NCI-H1694 (cell line): Measurements from ENCODE around the gene PCARE.
A peak's percentile ranks its signal among the peaks of the same experiment; 100 is the strongest.

ENCODE experiments used
- DNase-seq: peaks from one replicate; lab custom pipeline; 2025; lab: John Stamatoyannopoulos, UW

Gene PCARE

DNA sequence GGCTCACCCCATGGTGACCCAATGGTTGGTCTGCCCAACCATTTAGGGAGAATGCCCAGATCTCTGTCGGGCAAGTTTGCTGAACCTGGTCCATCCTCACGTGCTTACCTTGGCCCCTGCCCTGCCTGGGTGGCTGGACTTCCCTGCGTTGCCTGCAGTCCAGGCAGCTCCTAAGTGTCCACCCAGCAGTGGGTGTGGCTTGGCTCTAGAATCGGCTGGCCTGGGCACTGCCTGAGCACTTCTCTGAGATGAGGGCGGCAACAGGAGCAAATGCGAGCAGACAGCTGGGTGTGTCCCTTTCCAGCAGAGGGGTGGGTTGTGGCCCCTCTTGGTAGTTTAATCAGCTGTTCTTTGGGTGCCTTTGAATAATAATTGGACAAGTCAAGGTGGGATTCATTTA lies 11.3 kb downstream of the PCARE start:
- no peak for DNase-seq

DNA sequence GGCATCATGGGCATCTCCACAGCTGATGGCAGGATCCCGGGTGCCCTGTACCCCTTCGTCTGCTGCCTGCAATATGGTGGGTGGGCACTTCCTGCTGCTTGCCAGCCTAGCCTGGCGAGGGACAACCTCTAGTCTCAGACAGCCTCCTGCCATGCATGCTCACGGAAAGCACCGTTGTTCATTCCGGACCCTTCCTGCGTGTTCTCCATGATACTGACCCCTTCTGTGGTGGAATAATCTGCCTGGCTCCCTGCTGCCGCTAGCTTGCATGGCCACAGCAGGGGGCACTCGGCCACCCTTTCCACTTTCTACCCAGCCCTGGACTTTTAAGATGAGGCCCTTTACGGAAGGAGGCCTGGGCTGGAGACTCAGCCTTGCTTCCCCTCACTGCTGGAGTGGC lies 12.0 kb downstream of the PCARE start:
- DNase-seq, result no peak

DNA sequence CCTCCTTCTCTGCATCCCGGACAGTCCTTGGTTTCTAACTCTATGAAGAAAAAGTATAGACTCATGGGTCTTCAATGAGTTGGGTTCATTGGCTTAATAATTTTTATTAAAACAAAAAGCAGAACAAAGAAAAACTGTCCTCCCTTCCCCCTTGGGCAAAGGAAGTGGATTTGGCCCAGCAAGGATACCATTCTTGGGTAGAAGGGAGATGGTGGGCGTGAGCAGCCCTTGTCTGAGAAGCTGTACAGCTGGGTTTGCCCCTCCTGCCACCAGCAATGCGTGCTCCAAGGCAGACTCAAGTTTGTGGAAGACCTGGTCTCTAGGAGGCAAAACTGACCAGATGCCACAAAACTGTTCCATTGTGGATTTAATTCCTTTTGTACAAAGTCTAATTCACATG lies 12.7 kb downstream of the PCARE start:
- DNase-seq, result no peak

DNA sequence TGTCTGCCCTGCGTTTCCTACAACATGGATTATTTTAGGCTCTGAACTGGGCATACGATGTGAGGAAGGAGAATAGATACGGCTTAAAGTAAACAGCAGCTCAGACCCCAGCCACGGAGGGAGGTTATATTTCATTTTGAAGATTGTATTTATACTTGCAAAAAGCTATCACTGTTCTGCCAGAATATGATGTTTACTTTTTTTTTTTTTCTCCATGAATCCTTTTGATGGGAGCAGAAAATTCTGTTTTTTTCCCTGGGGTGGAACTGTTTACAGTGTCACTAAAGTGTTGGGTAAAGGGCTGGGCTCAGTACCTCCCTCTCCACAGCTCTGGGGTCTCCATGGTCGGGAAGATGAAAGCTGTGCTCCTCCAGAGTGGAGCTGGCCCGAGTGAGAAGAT lies 13.1 kb downstream of the PCARE start:
- DNase-seq, result no peak

DNA sequence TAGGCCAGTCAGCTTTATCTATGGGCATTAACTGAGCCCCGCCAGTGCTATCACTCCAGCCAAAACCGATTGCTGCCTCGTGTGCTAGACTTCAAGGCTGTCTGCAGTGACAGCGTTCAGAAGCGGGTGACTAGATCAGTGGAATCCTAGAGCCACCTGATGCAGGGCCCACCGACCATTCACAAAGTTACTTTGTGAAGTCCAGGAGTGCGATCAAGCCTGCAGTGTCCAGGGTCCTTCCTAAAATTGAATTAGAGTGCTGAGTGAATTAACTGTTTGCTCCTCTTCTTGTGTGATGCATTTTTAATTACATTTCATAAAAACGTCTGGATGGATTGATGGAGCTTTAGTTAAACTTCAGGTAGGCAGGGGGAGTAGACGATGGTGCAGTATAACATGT lies 13.9 kb downstream of the PCARE start:
- no peak for DNase-seq

- no peak for DNase-seq
Observed at GRCh38 chr2:29059624-29060023, 14.7 kb downstream of the PCARE start.

DNA sequence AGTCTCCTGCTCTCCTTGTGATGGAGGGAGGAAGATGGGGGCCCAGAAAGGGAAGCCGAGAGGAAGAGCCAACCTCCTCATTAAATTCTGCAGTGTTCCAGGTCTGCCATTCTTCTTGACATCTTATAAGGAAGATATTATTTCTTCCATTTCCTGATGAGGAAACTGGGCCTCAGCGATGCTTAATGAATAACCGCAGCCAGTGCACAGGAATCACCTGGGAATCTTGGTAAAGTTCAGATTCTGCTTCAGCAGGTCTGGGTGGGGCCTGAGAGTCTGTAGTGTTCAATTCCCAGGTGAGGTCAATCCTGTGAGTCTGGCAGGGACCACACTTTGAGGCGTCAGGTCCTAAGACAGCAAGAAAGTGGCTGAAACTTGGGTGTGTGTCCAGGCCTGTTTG lies 17.3 kb downstream of the PCARE start:
- no peak for DNase-seq

DNA sequence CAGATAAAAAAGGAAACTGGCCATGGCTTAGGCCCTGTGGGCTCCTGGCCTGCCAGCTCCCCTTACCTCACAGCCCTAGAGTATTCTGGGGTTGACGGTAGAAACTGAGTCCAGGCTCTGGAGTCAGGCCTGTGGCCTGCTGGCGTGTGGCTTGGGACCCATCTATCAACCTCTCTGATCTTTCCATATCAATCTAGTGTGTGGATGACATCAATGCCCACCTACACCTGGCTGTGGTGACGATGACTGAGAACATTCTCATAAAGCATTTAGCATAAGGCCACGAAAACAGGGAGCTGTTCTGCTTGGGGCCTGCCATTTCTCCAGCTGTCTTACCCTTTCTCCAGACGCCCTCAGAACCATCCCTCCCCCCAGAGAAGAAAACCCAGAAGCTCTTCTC lies 17.9 kb downstream of the PCARE start:
- no peak for DNase-seq

DNA sequence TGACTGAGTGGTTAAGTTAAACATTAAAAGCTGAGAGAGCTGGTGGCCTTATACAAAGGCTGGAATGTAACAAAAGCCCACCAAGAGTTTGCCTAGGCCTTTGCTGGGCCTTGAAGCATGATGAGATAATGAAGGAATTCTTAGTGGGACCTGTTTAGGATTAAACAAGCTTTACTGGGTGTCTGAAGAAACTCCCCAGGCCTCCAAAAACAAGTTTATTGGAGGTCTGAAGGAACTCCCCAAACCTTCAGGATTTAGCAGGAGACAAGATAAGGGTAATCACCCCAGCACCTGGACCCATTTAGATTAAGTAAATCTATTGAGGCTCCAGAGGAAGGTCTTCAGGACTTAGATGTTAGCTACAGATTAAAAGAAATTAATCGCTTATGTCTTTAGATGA lies 18.7 kb downstream of the PCARE start:
- DNase-seq, result no peak

GRCh38 chr2:29054430-29054829 lies 19.9 kb downstream of the PCARE start:
- DNase-seq, result no peak

DNA sequence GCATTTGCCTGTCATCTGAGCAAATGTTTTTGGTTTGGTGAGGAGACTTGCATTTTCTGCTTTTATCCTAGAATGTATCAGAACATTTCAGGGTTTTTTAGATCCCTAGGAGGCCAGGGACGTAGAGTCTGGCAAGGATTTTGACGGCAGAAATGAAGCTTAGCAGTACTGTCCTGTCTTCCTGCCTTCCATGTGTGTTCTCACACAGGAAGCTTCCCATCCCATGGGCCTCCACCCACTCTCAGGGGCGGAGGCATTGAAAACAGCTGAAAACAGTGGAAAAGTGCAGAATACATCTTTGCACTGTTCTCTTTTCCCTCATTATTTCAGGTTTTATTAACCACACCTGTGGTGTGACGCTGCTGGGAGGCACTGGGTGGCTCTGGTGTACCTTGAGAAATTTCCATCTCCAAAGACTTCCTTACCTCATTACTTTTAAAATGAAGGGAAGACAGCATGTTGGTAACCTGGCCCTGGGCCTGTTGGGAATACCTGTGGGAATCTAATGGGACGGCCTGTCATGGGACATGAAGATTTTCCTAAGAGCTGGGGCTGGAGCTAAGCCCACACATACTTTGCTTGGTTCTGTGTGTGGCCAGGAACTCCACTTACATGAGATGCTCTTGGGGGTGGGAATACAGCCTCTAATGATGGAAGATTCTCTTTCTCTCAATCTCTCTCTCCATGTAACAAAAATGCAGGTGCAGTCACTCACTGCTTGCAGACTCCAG lies 20.5 kb downstream of the PCARE start:
- no peak for DNase-seq

- no peak for DNase-seq
Observed at GRCh38 chr2:29053223-29053622, 21.1 kb downstream of the PCARE start.

DNA sequence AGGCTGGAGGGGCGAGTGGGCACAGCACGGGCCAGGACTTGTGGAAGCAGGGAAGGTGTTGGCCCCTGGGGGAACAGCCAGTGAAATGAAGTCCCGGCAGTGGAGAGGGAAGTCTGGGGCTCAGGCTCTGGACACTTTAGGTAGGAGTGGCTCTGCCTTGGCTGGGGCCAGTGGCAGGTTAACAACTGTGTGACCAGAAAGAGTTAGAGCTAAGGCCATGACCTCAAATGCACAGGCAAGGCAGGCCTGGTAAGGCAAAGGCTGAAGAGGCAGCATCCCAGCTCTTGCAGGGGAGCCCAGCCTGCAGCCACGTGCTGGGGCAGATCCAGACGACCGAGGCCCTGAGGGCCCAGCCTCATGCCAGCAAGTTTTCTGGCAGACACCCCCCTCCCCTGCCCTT lies 21.5 kb downstream of the PCARE start:
- DNase-seq, result no peak

- no peak for DNase-seq
Observed at GRCh38 chr2:29051730-29052129, 22.6 kb downstream of the PCARE start.

- no peak for DNase-seq
Observed at GRCh38 chr2:29050591-29050990, 23.7 kb downstream of the PCARE start.

GRCh38 chr2:29047083-29047845 lies 27.1 kb downstream of the PCARE start:
- no peak for DNase-seq

- DNase-seq, result no peak
Observed at GRCh38 chr2:29046321-29046720, 28.0 kb downstream of the PCARE start.

GRCh38 chr2:29044459-29044858 lies 29.9 kb downstream of the PCARE start:
- no peak for DNase-seq

GRCh38 chr2:29042561-29043075 lies 31.7 kb downstream of the PCARE start:
- DNase-seq, result peak; percentile 71

GRCh38 chr2:29041161-29041660 lies 33.1 kb downstream of the PCARE start:
- no peak for DNase-seq

DNA sequence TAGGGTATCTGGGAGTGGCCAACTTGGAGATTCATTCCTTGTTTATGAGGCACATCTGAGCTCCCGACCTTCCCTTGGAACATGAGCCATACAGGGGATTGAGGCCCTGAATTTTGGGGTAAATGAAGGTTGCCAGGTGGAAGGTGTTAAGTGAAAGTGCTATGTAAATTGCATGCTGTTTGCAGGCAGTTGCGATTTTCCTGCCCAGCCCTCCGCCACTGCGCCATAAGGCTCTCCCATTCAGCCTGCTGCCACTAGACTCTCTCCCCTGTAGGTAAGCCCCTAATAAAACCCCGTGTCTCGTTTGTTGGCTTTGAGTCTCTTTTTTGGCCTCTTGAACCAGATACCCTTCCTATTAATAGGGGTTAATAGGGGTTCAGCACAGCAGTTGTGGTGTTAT lies 33.8 kb downstream of the PCARE start:
- no peak for DNase-seq

DNA sequence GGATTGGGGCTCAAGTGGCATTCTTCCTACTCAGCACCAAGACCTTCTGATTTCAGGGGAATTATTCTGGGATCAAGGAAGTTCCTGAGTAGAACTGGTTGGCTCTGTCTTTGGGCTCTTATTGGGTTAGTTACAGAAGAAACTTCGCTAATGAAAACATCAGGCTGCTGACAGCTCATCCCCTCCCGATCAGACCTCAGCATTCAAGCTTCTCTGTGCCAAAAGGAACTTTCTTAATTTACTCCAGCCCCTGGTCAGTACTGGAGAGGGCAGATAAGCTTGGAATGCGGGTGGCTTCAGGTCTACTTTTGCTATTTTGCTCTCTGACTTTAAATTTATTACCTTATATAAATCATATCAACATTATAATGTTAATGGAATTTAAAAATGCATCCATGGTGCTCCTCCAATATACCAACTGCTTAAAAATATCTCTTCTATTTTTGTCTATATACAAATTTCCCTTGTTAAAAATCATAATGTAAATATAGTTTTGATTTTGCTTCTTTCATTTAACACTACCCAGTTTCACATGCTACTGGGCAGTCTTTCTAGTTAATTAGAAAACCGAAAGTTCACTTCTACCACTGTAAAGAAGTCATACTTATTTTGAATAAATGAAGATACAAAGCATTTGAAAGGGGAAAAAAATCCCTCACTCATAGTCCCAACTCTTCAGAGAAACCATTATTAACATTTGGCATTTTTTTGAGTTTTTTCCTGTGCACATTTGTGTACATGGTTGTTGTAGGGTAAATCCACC lies 34.4 kb downstream of the PCARE start:
- DNase-seq, result no peak
